Psoas muscle (tissue), 8 donors: ENCODE results near the gene SNX24. TPM values are rescaled to one million over a fixed set of nuclear protein-coding genes. Genes with fewer than 3 reads are reported as not detected.
A peak's percentile ranks its signal among the peaks of the same experiment; 100 is the strongest.

Source experiments
- ATAC-seq, 4 donors: fragments of 200-7000 bp; cut with Tn5 transposase; one replicate each; pipeline ENCODE4 v1.9.1; 2020; ENCODE audit warnings: moderate library complexity in 3 of 4, mild to moderate bottlenecking in 2 of 4
- DNase-seq, 2 donors: peaks; one replicate each; pipeline ENCODE4 v3.0.0-alpha.2; 2020
- H3K27ac ChIP-seq: fragments of 200-600 bp; one replicate; pipeline ENCODE4 v1.8.0; 2022
- H3K27me3 ChIP-seq, 3 donors: fragments of 200-600 bp in 1 of 3; one replicate each; pipeline versions ENCODE4 v1.6.1 to v1.8.0; 2013 to 2022; ENCODE audit warnings: low read length in 2 of 3, mild to moderate bottlenecking in 2 of 3, moderate library complexity in 1 of 3; ENCODE audit not compliant: insufficient read depth in 3 of 3
- H3K36me3 ChIP-seq, 2 donors: fragments of 200-600 bp in 1 of 2; one replicate each; pipeline versions ENCODE4 v1.6.1 to v1.8.0; 2013 to 2022; ENCODE audit warnings: low read depth in 1 of 2, mild to moderate bottlenecking in 1 of 2, moderate library complexity in 1 of 2; ENCODE audit not compliant: insufficient read depth in 1 of 2
- H3K4me1 ChIP-seq: fragments of 200-600 bp; one replicate; pipeline ENCODE4 v1.8.0; 2022
- H3K4me3 ChIP-seq: fragments of 200-600 bp; one replicate; pipeline ENCODE4 v1.8.0; 2022; ENCODE audit warnings: mild to moderate bottlenecking
- H3K9me3 ChIP-seq: fragments of 200-600 bp; one replicate; pipeline ENCODE4 v1.8.0; 2022
- WGBS, 3 donors: extraction: QIAGEN DNeasy Blood & Tissue Kit; methylation state at CpG; one replicate each; pipeline versions ENCODE4 v1.1.6 to v1.1.7; 2013; 5-methylcytosine and 5-hydroxymethylcytosine counted together
- intact Hi-C, 2 donors: fragments of 100-400 bp; cut with DNase I; formaldehyde crosslinking; loops; one replicate each; pipeline versions ENCODE4 v1.11.0 to v1.14.2; 2022
- polyA plus RNA-seq, 3 donors: library from polyadenylated mRNA; stranded (reverse); fragments of 200-250 nt; gene quantifications; one replicate each; pipeline ENCODE4 v1.2.3, GENCODE V29; 2013
- total RNA-seq, 4 donors: library from RNA; stranded (reverse); fragmentation: NEBNext Ultra II Directional in 2 of 4; extraction: Animal tissue kit (Norgen Biotek cat#: 25700) in 2 of 4; gene quantifications; one replicate each; pipeline versions ENCODE4 v1.2.1 to v1.2.4, GENCODE V29; 2021 to 2023
- TF ChIP-seq, protein P1 (sequence below): fragments of 200-600 bp; IDR thresholded peaks from one replicate; pipeline ENCODE4 v1.8.0; 2022; ENCODE audit warnings: antibody characterized with exemption
- donor health status: healthy with polysubstance abuse.
- donor health status: DM: no; HTN: no; CAD: no; lungs with moderate emphysema.
- donor health status: Bipolar disorder and iron deficiency.
- donor health status: healthy.
- donor health status: DM: yes; HTN: yes; CAD: no.
- donor health status: DM: no; HTN: no; CAD: no.
- donor health status: DM: no; HTN: no; CAD: no.
- donor health status: DM: yes; HTN: yes; CAD: no.

SNX24 gene
- total and polyA plus RNA-seq, 7 donors: 7.5 to 11.9 (median 10.0) TPM

DNA sequence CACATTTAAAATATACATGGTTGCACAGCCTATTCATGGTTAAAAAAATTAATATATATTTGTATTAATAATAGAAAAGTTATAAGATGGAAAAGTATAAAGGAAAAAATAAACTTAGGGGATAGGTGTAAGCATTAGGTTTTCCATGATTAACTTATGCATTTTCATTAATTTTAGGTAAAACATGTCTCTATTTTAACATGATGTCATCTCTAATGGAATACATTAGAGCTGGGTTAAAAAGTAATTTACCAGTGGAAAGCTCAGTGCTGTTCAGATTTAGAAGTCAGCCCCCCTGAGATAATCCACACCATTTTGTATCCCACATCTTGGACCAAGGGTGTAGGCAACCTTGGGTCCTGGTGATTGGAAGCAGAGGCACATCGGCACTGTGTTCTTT is 49.7 kb downstream of the SNX24 start:
- TF ChIP-seq, protein P1, sequence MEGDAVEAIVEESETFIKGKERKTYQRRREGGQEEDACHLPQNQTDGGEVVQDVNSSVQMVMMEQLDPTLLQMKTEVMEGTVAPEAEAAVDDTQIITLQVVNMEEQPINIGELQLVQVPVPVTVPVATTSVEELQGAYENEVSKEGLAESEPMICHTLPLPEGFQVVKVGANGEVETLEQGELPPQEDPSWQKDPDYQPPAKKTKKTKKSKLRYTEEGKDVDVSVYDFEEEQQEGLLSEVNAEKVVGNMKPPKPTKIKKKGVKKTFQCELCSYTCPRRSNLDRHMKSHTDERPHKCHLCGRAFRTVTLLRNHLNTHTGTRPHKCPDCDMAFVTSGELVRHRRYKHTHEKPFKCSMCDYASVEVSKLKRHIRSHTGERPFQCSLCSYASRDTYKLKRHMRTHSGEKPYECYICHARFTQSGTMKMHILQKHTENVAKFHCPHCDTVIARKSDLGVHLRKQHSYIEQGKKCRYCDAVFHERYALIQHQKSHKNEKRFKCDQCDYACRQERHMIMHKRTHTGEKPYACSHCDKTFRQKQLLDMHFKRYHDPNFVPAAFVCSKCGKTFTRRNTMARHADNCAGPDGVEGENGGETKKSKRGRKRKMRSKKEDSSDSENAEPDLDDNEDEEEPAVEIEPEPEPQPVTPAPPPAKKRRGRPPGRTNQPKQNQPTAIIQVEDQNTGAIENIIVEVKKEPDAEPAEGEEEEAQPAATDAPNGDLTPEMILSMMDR: no peak
- intact Hi-C loops: loop anchor here in 1 of 2 donors (5.0 kb wide), 2 partner anchors 452 to 472 kb away; no protein-coding TSS in a partner anchor
- Histone ChIP-seq H3K4me3 (no peak overlapping the region), H3K27me3 (no peaks in the 10 kb centered on the region), H3K9me3 (no peaks in the 10 kb centered on the region), H3K36me3 (no peaks in the 10 kb centered on the region), H3K4me1 (no peaks in the 10 kb centered on the region), H3K27ac (no peak overlapping the region)
- DNase-seq: no peak
- no peak for ATAC-seq
- 91 to 100% (median 93%) methylated on average over 1 of the region's 1 CpG for WGBS, 3 donors

DNA sequence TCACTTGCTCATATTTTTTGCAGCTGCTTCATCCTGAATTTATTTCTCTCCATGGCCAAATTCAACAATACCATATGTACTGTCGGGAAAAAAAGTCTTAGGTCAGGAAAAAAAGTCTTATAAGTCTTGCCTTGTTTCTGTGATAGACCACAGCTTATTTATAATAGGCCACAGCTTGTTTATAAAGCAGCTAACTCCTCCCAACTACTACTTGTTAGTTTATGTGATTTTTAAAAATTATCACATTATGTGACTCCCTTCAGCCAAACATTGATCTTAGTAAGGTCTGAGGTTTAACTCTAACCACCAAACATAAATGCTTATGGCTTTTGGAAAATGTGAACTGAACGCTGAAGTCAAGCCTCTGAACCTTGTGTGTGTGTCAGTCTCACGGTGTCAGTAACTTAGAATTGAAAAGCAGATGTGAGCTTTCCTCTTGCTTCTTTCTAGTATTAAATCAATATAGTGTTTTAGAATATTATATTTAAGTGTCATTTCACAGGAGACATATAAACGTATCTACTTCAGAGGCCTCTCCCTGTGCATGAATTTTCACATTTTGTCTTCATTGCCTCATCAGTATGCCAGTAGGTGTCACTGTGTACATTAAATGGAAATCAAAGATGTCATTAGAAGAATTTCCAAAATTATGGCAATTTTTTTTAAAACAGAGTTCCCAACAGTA is 51.3 kb downstream of the SNX24 start:
- 66 to 75% (median 67%) methylated on average over 4 of the region's 4 CpGs for WGBS, 3 donors
- intact Hi-C loops: loop anchor here in 1 of 2 donors (5.0 kb wide), 2 partner anchors 451 to 471 kb away; no protein-coding TSS in a partner anchor

DNA sequence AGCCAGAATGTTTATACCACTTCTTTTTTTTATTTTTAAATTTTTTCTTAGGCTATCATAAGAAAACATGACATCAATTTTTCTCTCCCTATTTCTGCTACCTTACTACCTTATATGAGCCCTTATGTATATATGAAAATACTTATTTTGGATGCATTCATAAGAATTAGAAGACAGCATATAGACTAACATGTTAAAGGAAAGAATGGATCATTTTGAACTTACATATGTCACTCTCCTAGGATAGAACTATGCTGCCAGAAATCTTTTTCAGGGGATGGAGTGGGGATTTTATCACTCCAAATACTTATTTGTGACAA is 51.8 kb downstream of the SNX24 start:
- TF ChIP-seq, protein P1: no peak
- intact Hi-C loops: loop anchor here in 1 of 2 donors (5.0 kb wide), 2 partner anchors 450 to 470 kb away; no protein-coding TSS in a partner anchor
- no peaks in the 10 kb centered on the region for H3K36me3 ChIP-seq
- H3K4me1 ChIP-seq: no peaks in the 10 kb centered on the region
- DNase-seq (no peak), ATAC-seq (no peak)
- H3K27ac ChIP-seq: no peak overlapping the region
- no peaks in the 10 kb centered on the region for H3K9me3 ChIP-seq
- H3K27me3 ChIP-seq: no peaks in the 10 kb centered on the region
- H3K4me3 ChIP-seq: no peak overlapping the region

More for the DNA sequence above, 51.3 kb downstream of the SNX24 start:
- Histone ChIP-seq H3K27me3 (no peaks in the 10 kb centered on the region), H3K4me3 (no peak overlapping the region), H3K27ac (no peak overlapping the region), H3K36me3 (no peaks in the 10 kb centered on the region), H3K9me3 (no peaks in the 10 kb centered on the region), H3K4me1 (no peaks in the 10 kb centered on the region)
- TF ChIP-seq, protein P1: peak; percentile 60
- DNase-seq: no peak
- no peak for ATAC-seq

DNA sequence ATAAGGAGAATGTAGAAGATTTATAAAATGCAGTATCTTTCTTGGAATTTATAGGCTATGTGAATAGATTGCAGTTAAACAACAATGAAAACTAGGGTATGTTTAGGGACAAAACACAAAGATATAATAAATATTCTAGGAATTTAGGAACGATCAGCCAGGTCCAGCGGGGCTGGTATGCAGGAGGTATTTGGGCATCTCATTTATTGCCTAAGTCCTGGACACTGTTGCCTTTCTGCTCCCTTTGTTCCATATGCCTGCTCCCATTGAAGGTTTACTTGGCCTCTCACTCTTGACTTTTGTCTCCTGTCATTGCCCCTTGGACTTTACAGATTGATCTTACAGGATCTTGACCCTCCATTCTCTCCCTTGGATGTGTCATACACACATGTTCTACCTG is 55.9 kb downstream of the SNX24 start:
- Histone ChIP-seq H3K27ac (no peak overlapping the region), H3K9me3 (no peaks in the 10 kb centered on the region), H3K4me3 (no peak overlapping the region), H3K27me3 (no peaks in the 10 kb centered on the region), H3K4me1 (no peaks in the 10 kb centered on the region), H3K36me3 (no peaks in the 10 kb centered on the region)
- TF ChIP-seq, protein P1: no peak
- 77 to 88% (median 84%) methylated on average over 2 of the region's 2 CpGs for WGBS, 3 donors
- DNase-seq: no peak
- ATAC-seq: no peak
- intact Hi-C loops: no loop called here

DNA sequence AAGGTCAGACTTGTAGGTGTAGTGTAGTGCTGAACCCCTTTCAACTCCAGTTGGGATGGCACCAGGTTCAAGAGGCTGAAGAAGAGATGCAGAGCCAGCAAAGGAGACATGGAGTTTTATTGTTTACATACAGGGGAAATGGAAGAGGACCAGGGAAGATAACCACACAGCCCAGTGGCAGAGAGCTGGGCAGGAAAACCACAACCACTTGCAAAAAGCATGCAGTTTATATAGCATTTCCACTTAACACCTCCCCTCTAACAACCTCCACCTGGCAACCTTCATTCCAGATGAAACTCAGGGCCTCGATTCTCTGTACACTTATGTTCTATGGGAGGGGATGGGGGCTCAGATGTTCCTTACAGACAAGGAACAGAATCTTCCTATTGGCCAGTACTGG is 56.9 kb downstream of the SNX24 start:
- intact Hi-C loops: no loop called here
- no peaks in the 10 kb centered on the region for H3K27me3 ChIP-seq
- 29 to 61% (median 33%) methylated on average over 1 of the region's 1 CpG for WGBS, 3 donors
- no peak overlapping the region for H3K27ac ChIP-seq
- DNase-seq: no peak
- no peaks in the 10 kb centered on the region for H3K9me3 ChIP-seq
- H3K36me3 ChIP-seq: no peaks in the 10 kb centered on the region
- H3K4me1 ChIP-seq: no peaks in the 10 kb centered on the region
- ATAC-seq: no peak
- TF ChIP-seq, protein P1: no peak
- no peak overlapping the region for H3K4me3 ChIP-seq
